GM21515 (cell line): ENCODE results near the gene TMEM203.

Experiments
- ATAC-seq: cut with Tn5 transposase; IDR thresholded peaks from one replicate; pipeline ENCODE4 v1.9.1; 2021; ENCODE audit not compliant: unreplicated experiment

The TMEM203 gene

GRCh38 chr9:137182836-137183235 lies 22.6 kb downstream of the TMEM203 start:
- no peak for ATAC-seq

DNA sequence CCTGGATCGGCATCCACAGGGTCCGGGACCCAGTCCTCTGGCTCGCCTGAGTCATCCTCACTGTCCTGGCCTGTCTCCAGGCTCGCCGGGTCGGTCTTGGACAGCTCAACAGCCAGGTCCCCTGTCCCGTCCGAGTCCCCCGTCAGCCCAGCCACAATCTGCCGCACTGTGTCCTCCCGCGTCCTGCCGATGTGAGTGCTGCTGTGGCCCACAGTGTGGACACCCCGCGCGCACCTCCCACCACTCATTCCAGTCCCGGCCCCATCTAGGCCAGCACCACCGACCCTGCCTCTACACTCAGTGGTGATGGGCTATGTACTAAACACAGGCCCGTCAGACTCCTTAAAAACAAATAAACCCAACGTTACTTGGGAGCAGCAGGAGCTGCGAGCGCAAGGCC lies 23.8 kb downstream of the TMEM203 start:
- no peak for ATAC-seq

- ATAC-seq, result no peak
Measured at GRCh38 chr9:137180491-137180890, 25.0 kb downstream of the TMEM203 start.

- ATAC-seq, result no peak
Measured at GRCh38 chr9:137179761-137180160, 25.7 kb downstream of the TMEM203 start.

DNA sequence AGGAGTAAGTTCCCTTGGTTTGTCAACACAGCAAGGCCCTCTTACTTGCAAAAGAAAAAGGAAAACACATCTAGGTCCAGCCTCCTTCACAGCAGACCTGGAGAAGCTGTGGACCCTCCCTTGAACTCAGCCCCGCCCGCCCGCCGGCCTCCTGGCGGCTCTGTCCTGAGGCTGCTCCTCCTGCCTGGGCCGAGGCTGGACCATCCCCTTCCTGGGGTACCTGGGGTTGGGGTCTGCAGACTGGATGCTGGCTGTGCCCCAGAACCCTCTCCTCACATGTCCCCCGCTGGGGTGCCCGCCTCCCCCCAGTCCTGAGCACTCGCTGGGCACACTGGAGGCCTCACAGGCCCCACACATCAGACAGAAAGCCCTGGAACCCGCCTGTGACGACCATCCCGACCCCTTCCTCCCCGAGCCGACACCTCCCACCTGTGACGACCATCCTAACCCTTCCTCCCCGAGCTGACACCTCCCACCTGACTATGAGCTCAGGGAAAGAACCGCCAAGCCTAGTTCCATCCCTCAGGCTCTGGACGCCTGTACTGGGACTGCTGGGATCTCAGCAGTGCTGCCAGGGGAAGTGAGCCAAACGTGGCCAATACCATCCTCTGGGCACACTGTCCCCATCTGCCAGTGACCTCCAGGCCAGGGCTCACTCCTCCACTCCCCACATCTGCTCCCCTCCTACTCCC lies 26.4 kb downstream of the TMEM203 start:
- ATAC-seq, result no peak

DNA sequence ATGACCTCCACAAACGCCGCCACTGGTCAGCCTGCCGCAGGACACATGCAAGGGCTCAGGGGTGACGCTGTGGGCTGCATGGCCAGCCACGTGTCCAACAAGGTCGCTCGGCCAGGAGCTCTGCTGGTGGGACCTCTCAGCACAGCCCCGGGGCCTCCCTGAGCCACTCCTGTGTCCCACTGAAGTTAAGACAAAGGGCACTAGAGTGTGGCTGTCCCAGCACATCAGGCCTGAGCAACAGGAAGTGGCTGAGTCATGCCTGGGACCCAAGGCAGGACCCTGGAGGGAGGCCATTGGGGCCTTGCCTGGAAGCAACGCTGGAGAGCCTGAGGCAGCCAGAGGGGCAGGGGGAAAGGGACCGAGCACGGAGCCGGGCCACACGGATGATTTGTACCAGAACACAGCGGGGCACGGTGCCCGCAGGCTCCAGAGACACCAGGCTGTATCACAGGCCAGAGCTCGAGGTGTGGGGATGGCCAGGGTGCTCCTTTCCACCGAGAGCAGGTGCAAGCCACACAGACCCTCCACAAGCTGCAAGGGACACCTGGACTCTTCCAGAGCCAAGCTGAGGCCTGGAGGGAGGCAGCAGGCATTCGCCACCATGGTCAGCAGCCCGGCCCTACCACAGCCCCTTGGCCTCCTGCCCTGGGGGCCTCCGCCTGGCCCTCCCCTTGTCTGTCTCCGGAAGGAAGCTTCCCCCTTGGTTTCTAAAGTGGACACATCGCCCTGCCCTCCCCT lies 27.1 kb downstream of the TMEM203 start:
- ATAC-seq, result no peak

DNA sequence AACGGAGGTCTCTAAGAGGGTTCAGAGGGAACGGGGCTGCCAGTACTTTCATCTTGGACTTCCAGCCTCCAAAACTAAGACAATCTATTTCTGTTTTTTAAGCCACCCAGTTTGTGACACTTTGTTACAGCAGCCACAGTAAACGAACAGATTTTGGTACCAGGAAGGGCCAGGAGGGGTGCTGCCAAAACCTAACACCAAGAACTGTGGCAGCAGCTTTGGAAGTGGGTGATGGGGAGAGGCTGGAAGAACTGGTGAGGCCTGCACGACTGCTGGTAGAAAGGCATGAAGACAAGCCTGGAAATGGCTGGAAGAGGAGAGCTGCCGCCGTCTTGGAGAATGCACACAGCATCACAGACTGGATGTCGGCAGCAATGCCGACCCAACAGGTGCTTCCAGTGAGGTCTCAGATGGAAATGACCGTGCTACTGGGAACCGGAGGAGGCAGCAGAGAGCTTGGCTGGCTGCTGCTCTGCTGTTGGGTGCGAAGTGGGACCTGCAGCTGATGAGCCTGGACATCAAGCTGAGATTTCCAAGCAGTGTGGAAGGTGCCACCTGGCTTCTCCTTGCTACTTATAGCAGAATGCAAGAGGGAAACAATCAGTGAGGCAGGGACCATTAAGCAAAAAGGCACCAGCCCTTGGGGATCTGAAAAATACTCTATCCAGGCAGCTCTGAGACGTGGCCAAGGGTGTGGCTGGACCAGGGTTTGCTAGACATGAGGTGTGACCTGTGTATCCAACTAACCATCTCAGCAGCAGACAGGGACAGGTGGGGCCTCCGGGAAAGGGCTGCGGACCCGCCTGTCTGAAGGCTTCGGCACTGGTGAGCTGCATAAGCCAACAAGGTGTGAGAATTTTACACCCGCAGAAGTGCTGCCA lies 28.9 kb downstream of the TMEM203 start:
- ATAC-seq, result no peak

DNA sequence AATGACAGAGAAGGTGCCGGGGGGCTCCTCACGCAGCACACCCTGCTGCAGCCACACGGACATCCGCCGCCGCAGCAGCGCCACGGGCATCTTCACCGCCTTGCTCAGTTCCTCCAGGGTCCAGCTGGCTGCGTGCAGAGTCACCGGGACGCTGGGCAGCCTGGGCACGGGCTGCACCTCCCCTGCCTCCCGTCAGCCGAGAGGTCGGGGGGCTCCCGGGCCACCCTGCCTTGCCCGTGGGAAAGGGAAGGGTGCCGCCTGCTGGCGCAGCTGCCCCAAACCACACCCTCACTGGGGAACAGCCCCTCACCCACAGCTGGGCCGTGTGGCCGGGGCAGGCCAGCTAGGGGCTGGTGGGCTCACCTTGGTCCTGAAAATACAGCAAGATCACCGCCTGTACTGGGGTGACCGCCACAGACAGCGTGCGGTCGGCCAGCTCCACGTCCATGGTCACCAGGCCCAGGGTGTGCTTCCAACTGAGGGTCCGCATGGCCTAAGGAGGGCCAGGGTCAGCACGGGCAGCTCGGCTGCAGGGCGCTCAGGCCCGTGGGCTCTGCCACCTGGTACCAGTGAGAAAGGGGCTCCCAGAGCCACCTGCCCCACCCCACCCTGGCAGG lies 30.0 kb downstream of the TMEM203 start:
- no peak for ATAC-seq

DNA sequence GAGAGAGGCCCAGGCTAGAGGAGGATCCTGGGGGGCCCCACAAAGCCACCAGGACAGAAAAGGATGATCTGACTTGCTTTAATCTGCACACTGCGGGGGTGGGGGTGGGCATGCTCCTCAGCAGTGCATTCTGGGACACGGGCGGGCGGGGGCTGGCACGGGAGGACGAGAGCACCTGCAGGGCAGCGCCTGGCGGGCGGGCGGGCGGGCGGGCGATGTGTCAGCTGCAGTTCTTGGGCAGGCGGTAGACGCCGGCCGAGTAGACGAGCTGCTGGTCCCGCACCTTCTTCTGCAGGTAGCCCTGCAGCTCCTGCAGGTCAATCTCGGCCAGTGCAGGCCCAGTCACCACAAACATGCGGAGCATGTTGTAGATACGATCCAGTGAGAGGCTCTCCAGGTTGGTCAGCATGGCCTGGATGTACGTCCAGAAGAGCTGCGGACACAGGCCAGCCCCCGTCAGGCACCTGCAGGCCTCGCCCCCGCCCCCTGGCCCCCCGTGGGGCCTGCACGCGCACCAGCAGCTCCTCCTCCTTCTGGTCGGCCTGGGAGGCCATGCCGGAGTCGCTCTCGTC lies 30.6 kb downstream of the TMEM203 start:
- ATAC-seq, result no peak

DNA sequence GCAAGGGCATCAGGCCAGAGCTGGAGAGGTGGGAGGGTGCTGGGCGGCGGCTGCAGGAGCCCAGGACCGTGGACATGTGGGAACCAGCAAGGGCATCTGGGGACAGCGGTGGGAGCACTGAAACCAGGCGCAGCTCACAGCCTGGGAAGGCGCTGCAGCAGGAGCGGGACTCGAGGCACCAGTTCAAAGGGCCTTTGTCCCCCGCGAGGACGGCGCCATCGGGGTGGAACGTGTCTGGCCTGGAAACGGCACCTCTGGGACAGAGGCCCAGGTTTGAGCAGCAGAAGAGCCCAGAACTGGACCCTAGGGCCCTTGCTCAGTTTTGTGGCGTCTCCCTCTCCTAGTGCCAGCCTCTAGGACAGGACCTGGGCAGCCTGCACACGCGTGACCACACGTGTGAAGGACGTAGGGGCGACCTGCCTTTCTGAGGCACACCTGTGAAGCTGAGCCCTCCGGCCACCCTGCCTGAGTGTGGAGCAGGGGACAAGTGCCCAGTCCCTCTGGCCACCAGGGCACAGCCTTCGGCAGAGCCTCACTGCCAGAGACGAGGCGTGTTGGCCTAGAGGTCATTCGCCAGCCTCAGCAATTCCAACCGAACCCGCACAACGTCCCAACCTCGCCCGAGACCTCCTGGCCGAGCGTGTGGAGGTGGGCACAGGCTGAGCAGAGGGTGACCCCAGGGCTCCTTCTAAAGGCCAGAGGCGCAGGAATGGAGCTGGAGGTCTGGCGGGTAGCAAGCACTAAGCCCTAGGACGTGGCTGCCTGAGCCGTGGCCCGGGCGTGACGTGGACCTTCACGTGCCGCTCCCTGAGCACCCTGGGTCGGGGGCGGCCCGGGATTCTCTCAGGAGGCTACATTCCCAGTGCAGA lies 31.4 kb downstream of the TMEM203 start:
- no peak for ATAC-seq

- ATAC-seq, result no peak
Measured at GRCh38 chr9:137172901-137173795, 32.3 kb downstream of the TMEM203 start.

DNA sequence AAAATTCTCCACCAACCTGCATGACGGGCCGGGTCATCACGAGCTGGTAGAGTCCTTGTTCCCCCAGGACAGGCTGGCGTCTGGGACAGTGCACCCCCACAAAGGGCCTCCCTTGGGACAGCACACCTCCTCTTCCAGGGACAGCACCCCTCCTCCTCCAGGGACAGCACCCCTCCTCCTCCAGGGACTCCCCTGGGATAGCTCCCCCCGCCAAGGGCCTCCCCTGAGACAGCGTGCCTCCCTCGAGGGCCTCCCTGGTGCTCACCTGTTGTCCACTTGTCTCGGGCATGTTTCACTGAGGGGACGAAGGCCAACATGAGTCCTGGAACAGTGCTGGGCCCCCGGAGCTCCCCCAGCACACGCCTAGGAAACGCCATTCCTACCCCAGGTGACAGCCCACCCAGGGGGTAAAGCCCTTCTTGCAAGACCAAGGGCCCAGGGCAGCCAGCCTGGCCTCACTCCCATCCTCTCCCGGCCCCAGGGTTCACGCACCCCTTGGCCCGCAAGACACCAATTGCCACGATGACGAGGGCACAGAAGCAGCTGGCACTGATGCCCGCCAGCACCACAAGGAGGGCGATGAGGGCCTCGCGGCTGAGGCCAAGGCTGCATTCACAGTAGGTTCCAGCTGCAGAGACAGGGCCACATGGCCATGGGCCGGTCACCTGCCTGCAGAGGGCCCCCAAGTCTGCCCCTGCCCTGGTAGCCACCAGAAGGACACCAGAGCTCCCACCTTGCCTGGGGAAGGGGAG lies 34.1 kb downstream of the TMEM203 start:
- no peak for ATAC-seq

- no peak for ATAC-seq
Measured at GRCh38 chr9:137170486-137171148, 34.8 kb downstream of the TMEM203 start.

- no peak for ATAC-seq
Measured at GRCh38 chr9:137169896-137170358, 35.5 kb downstream of the TMEM203 start, which contains the start of gene LRRC26. Gene LRRC26, minus strand, starts transcription at chr9:137170051. Its CDS starts 108 bp downstream, at chr9:137169943.

- no peak for ATAC-seq
Measured at GRCh38 chr9:137168904-137169856, 36.3 kb downstream of the TMEM203 start.

- no peak for ATAC-seq
Measured at GRCh38 chr9:137168573-137168903, 36.9 kb downstream of the TMEM203 start.
